Measurements from ENCODE around the gene KRTAP5-8. TPM values are rescaled to one million over a fixed set of nuclear protein-coding genes. Genes with fewer than 3 reads are reported as not detected.
"Not testable (repeated sequence)": the region's sequence is repeated elsewhere in the genome, so short reads cannot be mapped to it uniquely, and the experiment has no call there.

The KRTAP5-8 gene
- total RNA-seq, 1 experiment from 2014 or later, result not detected

DNA sequence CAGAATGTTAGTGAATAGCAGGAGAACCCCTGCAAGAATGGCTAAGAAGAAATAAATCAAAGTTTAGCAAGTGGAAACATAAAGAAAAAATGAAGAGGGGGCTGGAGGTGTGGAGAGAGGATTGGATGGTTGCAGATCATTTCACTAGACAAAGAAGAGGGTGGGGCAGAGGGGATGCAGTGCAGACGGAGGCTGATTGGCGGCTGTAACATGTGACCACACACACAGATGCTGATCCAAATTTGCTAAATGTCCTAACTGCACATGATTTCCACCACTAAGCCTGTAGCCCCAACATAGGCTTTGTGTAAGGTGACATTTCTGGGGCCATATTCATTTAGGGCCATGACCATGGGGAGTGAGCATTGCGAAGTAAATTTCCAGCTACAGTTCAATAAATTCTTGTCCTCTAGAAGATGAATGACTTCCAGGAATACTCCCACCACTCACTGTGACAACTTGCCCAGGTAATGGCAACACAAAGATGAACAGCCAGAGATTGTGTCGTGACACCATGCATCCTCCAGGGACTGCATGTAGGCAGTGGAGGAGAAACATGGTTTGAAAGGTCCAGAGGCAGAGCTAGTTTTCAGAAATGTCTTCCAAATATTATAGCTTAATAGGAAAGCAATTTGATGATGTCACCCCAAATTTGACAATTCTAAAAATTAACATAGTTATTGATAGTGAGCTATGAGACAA lies 38.0 kb downstream of the KRTAP5-8 start:
- TF ChIP-seq ELF4 (CRISPR knock-in tag; IDR thresholded peaks at IDR 0.05; ENCODE audit: low read depth) (no peak), FOXP1 (CRISPR knock-in tag; IDR thresholded peaks at IDR 0.05; ENCODE audit: borderline replicate concordance) (no peak), USF1 (CRISPR knock-in tag; IDR thresholded peaks at IDR 0.05) (no peak), AR (CRISPR knock-in tag; IDR thresholded peaks at IDR 0.05) (no peak)
- TF ChIP-seq, protein P1, sequence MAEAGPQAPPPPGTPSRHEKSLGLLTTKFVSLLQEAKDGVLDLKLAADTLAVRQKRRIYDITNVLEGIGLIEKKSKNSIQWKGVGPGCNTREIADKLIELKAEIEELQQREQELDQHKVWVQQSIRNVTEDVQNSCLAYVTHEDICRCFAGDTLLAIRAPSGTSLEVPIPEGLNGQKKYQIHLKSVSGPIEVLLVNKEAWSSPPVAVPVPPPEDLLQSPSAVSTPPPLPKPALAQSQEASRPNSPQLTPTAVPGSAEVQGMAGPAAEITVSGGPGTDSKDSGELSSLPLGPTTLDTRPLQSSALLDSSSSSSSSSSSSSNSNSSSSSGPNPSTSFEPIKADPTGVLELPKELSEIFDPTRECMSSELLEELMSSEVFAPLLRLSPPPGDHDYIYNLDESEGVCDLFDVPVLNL (CRISPR knock-in tag; IDR thresholded peaks at IDR 0.05; ENCODE audit: borderline replicate concordance, low read depth), result no peak
- TF ChIP-seq, protein P2, sequence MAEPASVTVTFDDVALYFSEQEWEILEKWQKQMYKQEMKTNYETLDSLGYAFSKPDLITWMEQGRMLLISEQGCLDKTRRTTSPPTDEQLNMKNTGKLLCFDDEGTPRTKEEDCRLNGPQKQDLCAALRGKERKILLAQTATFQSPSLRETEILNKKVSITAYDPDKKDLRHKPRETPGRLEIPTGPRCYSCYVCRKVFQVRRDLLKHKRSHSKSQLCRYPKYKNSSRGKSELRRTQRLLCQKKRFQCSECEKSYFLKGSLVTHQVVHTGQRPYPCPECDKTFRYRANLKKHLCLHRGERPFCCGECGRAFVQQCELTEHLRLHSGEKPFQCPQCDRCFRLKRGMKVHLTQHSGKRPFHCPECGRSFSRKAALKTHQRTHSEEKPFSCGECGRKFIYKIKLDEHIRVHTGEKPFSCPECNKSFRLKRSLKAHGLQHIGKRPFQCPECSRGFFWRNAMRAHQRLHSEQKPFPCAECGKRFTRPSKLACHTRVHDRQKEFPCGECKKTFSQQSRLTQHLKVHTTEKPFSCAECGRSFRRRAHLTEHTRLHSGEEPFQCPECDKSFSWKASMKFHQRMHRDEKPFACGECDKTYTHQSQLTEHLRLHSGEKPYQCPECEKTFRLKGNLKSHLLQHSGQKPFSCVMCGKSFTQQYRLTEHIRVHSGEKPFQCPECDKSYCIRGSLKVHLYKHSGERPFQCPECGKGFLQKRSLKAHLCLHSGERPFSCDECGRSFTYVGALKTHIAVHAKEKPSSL (CRISPR knock-in tag; conservative IDR thresholded peaks at IDR 0.05), result no peak
- no peaks in the 10 kb centered on the region for H3K9me3 Mint-ChIP-seq
- no peak for DNase-seq (ENCODE audit: low spot score)
- no peak for ATAC-seq
- CTCF ChIA-PET, result interaction anchor here (1.1 kb wide), 1 partner anchor 13 kb away, joined by 3 read pairs; no protein-coding TSS in a partner anchor
- H3K27me3 Mint-ChIP-seq (ENCODE audit: low read depth), result peaks cover 10% of the 10 kb centered on the region
- POLR2A ChIA-PET, result no interaction called here
- peaks cover 17% of the 10 kb centered on the region for H3K4me1 Mint-ChIP-seq
- H3K4me3 Mint-ChIP-seq, result no peak overlapping the region
- no peaks in the 10 kb centered on the region for H3K36me3 Mint-ChIP-seq
- H3K27ac Mint-ChIP-seq, result no peak overlapping the region

DNA sequence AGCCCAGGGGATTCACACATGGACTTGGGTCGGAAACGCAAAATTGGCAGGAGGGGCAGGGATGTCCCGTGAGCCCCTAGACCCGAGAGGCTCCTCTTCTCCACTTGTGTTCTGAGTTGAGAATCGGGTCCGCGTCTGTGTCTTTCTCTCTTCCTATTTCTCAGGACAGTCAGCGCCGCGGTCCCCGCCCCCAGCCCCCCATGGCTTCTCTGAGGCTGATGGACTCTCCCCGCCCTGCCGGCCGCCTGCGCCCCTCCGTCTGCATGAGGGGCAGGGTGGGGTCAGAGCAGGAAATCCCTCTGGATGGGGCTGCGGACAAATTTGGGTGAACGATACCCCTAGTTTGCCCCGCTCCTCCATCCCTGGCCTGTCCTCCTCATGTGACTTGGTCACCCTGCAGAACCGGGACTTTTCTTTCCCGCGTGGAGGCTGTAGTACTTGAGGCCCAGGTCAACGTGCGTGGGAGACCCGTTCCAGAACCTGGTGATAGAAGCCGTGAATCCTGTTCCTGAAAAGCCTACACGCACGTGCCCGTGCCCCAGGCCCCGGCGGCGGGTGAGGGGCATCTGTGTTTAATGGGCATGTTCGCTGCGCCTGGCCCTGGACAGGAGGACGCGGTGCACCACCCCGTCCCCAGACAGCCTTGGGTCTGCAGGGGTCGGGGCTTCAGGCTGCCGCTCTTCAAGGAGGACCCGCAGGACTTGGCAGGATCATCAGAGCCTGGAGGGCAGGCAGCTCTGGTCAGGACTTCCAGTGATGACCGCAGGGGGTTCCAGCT lies 39.1 kb downstream of the KRTAP5-8 start:
- H3K9me3 Mint-ChIP-seq; H3K36me3 Mint-ChIP-seq; H3K27ac Mint-ChIP-seq; H3K4me3 Mint-ChIP-seq; ATAC-seq; DNase-seq (ENCODE audit: low spot score); POLR2A ChIA-PET; CTCF ChIA-PET: not testable (repeated sequence)
- peaks cover 27% of the 10 kb centered on the region for H3K4me1 Mint-ChIP-seq
- H3K27me3 Mint-ChIP-seq (ENCODE audit: low read depth), result peaks cover 20% of the 10 kb centered on the region

GRCh38 chr11:71577469-71578004 lies 39.7 kb downstream of the KRTAP5-8 start:
- ATAC-seq, result no peak
- CTCF ChIA-PET, result no interaction called here
- Mint-ChIP-seq H3K4me1 (peaks cover 30% of the 10 kb centered on the region), H3K27ac (no peak overlapping the region), H3K36me3 (no peaks in the 10 kb centered on the region), H3K4me3 (no peak overlapping the region), H3K9me3 (no peaks in the 10 kb centered on the region), H3K27me3 (ENCODE audit: low read depth) (peaks cover 23% of the 10 kb centered on the region)
- POLR2A ChIA-PET, result no interaction called here
- TF ChIP-seq ZNF232 (CRISPR knock-in tag; IDR thresholded peaks at IDR 0.05), result no peak
- TF ChIP-seq, protein P3, sequence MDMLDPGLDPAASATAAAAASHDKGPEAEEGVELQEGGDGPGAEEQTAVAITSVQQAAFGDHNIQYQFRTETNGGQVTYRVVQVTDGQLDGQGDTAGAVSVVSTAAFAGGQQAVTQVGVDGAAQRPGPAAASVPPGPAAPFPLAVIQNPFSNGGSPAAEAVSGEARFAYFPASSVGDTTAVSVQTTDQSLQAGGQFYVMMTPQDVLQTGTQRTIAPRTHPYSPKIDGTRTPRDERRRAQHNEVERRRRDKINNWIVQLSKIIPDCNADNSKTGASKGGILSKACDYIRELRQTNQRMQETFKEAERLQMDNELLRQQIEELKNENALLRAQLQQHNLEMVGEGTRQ (CRISPR knock-in tag; IDR thresholded peaks at IDR 0.05), result no peak
- no peak for TF ChIP-seq NR2C2 (CRISPR knock-in tag; IDR thresholded peaks at IDR 0.05)
- TF ChIP-seq, protein P4, sequence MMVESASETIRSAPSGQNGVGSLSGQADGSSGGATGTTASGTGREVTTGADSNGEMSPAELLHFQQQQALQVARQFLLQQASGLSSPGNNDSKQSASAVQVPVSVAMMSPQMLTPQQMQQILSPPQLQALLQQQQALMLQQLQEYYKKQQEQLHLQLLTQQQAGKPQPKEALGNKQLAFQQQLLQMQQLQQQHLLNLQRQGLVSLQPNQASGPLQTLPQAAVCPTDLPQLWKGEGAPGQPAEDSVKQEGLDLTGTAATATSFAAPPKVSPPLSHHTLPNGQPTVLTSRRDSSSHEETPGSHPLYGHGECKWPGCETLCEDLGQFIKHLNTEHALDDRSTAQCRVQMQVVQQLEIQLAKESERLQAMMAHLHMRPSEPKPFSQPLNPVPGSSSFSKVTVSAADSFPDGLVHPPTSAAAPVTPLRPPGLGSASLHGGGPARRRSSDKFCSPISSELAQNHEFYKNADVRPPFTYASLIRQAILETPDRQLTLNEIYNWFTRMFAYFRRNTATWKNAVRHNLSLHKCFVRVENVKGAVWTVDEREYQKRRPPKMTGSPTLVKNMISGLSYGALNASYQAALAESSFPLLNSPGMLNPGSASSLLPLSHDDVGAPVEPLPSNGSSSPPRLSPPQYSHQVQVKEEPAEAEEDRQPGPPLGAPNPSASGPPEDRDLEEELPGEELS (CRISPR knock-in tag; IDR thresholded peaks at IDR 0.05), result no peak
- TF ChIP-seq ZNF121 (CRISPR knock-in tag; IDR thresholded peaks at IDR 0.05), result no peak
- DNase-seq (ENCODE audit: low spot score), result no peak

DNA sequence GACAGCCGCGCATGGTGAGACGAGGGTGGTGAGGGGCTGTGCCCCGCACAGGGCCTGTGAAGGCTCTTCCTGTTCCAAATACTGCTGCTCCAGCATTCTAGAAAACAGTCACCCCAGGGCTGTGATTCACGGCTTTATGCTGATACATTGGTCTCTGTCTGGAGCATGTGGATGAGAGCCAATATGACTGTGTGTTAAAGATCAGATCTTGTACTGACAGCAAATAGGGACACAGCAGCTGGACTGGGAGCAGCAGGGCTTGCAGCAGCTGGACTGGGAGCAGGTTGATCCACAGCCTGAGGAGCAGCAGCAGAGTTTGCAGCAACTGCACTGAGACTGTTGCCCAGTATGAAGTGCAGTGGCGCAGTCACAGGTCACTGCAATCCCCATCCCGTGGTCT lies 41.7 kb downstream of the KRTAP5-8 start:
- CTCF ChIA-PET, result interaction anchor here (0.6 to 3.8 kb wide), 24 partner anchors 8 to 493 kb away, joined by 3 to 41 read pairs (median 4); partner anchors contain the start of genes DHCR7, KRTAP5-10, KRTAP5-7 and KRTAP5-9
- H3K4me3 Mint-ChIP-seq; H3K36me3 Mint-ChIP-seq; DNase-seq (ENCODE audit: low spot score); H3K9me3 Mint-ChIP-seq; H3K27ac Mint-ChIP-seq; POLR2A ChIA-PET; ATAC-seq: not testable (repeated sequence)
- H3K4me1 Mint-ChIP-seq, result peaks cover 32% of the 10 kb centered on the region
- H3K27me3 Mint-ChIP-seq (ENCODE audit: low read depth), result peaks cover 23% of the 10 kb centered on the region
